GM19043 (cell line): Measurements from ENCODE around the gene ZNF184.

Experiments used
- ATAC-seq: cut with Tn5 transposase; IDR thresholded peaks from one replicate; pipeline ENCODE4 v1.9.1; 2021; ENCODE audit warnings: low read depth; ENCODE audit not compliant: unreplicated experiment

The ZNF184 gene

DNA sequence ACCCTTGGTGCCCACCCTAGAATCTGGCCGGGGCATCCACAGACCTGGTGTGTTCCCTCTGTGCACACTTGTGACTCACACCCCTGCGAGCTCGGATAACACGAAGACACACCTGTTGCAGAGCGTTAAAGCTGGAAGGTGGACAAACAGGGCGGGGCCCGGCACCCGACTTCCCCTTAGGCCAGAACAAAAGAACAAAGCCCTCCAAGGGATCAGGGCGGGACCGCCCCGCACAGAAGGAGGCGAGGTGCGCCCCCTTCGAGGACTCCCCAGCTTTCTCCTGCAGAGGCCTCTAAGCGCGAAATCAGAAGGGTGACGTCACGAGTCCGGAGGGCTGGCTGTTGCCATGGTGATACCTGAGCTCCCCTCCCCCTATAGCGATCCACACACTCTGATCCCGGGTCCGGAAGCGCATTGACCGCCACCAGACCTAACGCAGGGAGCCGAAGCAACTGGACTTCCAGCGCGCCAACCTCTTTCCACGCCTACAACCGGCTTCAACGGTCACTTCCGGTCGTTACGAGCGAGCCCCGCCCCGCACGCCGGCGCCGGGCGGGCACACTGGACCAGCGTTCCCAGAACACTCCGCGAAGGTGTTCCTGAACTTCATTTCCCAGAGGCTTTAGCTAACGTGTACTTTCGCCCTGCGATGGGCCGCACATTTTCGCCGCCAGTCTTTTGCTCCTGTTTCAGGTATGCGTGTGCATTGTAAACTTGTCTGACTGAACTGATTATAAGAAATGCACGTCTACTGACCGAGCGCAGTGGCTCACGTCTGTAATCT lies at the start of gene ZNF184:
Gene ZNF184, minus strand, starts transcription at position 489 of the 784 bp plus-strand sequence. CDS start 811 bp downstream, outside the sequence.
- ATAC-seq: peak; percentile 86

DNA sequence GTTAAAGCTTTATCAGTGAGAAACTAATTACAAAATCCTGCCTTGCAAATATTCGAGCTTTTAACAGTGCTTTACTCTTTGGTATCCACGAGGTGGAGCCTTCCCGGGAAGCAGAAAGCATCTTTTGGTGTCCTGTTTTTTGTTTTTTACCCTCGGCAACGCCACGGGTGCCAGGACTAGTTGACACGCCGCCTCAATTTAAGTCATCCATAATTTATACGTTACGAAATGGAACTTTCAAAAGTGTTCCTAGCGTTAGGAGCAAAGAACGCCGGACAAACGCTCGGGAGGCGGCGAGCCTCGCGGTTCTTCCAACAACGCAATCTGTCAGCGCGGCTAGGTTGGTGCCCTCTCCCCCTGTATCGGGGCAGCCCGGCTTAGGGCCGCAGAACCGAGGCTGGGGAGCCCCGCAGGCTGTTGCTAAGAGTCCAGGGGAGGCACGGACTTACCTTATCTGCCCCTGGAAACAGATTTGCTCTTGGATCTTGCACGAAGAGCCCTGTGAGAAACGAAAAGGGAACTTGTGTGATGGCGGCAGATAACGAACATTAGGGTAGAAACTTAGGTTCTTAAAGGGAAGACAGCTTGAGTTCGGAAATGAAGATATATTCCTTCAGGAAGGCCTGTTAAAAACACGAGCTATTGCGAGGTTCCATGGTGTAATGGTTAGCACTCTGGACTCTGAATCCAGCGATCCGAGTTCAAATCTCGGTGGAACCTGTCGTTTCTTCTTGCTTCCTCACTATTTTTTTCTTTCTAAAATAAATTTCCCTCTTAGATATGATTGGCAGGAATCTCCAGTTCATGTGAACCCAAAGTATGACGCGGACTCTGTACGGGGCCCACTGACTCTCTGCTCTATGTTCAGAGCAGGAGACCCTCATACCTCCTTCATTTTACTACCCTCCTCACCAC lies 46.2 kb upstream of the ZNF184 start:
- no peak for ATAC-seq

DNA sequence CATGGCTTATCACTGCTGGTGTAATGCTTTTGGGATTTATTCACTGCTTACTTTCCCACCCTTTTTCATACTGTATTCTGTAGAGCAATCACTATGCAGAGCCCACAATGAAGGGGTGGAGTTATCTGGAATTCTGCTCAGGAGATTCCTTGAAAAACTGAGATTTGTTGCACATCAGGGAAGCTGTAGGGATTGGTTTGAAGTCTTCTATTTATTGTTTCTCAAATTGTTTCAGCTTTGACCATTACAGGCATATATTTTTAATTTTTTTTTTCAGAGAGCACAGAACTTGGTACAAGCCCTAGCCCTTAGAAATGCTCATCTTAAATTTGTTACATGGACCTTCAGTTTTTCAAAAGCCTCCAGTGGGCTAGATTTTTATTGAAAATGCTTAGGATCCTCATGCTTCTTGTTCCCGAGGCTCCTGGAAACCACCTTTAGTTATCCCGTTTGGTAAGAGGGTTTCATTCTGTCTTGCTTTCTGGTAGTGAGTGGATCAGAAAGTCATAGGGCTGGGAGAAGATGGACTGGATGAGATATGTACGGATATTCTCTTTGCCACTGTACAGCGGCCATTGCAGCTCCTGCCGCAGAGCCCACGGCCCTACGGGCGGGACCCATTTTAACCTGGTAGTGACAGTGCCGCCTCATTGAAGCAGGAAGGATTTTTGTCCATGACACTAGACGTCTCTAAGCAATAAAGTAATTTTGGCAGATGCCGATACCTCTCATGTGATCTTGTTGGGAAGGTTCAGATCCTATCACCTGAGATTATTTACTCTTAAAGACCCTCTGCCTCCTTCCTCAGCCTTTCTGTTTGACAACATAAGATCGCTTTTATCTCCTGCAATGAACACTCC lies 45.3 kb upstream of the ZNF184 start:
- ATAC-seq: no peak

DNA sequence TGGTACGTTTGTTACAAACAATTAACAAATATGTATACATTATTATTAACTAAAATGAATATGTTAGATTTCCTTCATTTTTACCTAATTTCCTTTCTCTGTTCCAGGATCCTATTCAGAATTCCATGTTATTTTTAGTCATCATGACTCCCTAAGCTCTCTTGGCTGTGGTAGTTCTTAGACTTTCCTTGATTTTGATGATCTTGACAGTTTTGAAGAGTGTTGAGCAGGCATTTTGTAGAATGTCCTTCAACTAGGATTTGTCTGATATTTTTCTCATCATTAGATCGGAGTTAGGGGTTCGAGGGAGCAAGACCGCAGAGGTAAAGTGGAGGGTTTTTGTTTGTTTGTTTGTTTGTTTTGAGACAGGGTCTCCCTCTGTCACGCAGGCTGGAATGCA lies 44.3 kb upstream of the ZNF184 start:
- no peak for ATAC-seq

DNA sequence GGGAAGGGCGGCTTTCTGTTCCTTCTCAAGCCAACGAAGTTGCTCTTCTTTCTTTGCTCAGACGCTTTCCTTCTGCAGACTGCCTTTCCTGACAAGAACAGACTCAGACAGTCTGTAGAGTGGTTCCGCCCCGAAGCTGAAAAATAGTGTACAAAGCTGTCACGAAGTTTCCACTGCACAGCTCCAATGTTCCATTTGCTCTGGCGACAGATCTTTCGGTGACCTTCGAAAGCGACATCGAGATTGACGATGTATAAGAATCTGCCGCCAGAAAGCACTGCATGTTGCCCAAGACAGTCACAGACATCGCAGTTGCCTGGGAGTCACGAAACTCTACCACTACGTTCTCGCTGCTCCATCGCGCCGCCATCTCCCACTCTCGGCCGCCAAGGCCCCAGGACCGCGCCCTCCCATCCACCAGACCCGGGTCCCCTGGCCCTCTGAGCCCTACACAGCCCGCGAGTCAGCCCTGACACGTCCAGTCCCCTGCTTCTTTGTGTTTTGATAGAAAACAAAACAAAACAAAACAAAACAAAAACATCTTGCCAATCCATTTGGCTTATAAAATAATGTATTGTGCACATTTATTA lies 42.1 kb upstream of the ZNF184 start:
- ATAC-seq: no peak

DNA sequence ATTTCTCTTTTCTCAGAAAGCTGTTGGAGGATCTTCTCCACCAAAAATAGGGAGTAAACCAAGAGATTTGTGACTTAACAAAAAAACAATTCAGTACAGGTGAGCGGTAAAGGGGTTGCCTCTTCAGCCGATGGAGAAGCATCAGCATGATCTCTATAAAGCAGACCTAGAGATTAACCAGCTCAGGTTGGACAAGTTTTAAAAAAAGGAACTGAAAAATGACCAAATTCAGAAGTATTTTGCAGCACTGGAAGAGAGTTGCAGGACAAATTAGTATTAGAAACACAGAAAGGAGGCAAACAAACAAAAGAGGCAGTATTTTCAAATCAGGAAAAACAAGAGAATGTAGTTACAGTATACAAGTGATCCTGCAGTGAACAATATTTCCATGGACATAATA lies 39.6 kb upstream of the ZNF184 start:
- no peak for ATAC-seq

DNA sequence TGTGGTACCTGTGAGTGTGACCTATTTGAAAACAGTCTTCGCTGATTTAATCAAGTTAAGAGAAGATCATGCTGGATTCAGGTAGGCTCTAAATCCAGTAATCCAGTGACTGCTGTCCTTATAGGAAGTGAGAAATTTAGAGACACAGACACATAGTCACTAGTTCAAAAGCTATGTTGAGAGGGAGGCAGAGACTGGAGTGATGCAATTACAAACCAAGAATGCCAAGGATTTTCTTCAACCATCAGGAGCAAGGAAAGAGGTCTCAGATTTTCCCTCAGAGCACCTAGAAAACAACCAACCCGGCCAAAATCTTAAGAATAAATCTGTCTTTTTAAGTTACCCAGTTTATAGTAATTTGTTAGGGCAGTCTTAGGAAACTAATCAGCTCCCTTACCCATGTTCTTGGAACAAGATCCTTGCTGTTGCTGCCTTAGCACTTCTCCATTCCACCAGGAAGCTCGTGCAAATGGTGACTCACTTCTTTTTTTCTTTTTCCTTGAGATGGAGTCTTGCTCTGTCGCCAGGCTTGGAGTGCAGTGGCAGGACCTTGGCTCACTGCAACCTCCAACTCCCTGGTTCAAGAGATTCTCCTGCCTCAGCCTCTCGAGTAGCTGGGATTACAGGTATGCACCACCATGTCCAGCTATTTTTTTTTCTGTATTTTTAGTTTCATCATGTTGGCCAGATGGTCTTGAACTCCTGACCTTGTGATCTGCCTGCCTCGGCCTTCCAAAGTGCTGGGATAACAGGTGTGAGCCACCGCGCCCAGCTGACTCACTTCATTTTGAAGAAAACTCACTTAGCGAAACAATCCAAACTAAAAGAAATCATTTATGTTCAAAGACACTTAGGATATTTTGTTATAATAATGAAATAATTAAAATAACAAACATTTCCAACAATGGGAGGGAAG lies 34.4 kb upstream of the ZNF184 start:
- no peak for ATAC-seq

DNA sequence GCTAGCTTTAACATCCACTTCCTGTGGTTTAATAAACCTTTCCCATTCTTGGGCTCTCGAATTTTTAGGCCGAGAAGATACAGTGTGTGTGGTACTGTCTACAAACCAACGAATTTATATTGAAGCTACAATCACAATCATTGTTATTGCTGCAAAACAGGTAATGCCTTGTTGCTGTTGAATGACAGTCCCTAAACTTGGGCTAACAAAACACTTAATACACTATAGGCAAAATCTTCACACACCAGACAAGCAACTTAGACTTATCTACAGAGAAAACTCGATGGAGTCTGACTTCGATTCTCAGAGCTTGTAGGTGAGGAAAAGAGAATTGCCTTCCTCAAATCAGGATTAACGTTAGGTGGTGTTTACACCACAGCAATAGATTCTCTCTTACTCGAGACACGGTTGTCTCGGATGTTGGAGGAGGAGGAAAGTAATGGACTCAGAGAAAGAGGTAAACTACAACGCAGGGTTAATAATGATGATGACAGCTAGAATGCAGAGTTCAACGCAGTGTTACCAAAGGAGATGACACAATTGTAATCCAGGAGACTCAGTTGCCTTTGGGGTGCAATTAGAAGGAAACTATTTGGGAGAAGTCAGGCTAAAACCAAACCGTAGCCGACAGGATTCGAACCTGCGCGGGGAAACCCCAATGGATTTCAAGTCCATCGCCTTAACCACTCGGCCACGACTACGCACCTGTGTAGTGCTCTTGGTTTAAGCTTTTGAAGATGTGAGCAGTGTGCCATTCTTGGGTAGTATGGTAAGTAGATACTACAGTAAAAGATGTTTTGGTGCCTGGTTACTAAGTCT lies 32.5 kb upstream of the ZNF184 start:
- ATAC-seq: no peak

DNA sequence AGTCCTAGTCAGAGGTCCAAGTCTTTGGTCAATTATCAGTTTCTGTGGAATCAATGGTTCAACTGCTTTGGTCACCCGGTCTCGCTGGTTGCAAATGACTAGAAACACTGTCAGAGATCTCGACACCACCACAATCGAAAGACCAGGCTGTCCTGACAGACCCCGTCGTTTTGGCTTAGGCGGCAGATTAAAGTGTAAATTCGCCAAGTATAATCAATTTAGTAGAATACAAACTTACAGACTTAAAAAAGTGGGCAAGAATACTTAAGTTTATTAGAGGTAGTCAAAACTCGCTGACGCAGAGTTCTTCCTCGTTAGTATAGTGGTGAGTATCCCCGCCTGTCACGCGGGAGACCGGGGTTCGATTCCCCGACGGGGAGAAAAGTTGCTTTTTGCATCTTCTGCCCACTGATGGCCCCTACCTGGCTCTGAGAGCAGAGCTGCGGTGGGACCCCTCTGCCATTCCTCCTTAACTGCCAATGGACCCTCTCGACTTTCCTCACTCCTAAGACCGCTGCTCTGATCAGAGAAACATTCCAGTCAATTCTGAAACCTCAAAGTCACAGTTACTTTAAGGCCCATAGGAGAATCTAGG lies 30.6 kb upstream of the ZNF184 start:
- peak; percentile 19 for ATAC-seq

DNA sequence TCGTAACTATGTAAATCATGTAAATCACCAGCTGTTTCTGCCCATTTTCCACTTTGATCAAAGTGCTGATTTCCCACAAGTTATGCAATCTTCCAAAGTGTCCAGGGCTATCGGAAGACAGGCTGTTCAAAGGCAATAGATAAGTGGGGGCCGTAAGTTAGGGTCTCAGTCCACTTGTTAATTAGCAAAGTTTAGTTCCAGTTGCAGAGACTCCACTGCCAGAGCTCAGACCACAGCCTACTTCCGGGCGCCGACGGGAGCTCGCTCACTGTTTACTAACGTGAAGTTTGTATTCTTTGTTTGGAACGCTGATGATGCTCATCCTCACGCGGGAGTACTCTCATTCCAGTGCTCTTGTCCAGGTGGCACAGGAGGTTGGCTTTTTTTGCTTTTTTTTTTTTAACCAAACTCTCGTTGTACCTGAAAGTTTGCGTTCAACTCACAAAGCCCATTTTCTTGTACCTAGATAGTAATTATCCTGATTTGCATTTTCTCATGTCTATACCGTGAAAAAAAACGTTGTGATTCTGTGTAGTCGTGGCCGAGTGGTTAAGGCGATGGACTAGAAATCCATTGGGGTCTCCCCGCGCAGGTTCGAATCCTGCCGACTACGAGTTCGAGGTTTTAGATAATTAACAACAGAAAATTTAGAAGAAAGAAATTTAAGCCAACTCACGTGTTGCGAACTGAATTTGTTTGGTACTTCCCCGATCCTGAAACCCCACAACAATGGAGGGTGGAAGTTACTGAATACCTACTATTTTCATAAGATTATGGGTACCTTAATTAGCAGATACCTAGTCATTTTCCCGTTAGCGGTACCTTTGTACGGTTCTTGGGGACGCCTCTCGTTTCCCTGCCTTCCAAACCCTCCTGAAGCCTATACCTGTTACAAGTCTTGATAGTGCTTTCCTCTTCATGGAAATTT lies 29.9 kb upstream of the ZNF184 start:
- ATAC-seq: peak; percentile 59

DNA sequence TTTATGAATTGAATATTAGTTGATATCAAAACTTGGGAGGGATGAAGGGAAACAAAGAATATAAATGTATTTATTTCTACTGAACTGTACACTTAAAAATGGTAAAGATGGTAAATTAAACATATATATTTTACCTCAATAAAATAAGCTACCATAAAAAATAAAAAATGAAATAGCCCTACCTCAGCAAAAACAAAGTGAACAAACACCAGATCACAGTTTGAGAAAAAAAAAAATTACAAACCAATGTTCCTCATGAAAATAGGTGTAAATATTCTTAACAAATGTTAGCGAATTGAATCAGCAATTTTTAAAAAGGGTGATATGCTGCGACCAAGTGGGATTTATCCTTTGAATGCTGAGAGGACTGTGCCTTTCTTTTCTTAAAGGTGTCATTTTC lies 28.3 kb upstream of the ZNF184 start:
- ATAC-seq: no peak

DNA sequence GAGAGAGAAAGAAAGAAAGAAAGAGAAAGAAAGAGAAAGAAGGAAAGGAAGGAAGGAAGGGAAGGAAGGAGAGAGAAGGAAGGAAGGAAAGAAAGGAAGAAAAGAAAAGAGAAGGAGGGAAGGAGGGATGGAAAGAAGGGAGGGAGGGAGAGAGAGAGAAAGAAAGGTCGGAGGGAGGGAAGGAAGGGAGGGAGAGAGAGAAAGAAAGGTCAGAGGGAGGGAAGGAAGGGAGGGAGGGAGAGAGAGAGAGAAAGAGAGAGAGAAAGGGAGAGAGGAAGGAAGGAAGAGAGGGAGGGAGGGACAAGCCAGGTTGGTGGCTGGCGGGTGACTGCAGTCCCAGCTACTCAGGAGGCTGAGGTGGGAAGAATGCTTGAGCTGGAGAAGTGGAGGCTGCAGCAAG lies 27.3 kb upstream of the ZNF184 start:
- no peak for ATAC-seq

DNA sequence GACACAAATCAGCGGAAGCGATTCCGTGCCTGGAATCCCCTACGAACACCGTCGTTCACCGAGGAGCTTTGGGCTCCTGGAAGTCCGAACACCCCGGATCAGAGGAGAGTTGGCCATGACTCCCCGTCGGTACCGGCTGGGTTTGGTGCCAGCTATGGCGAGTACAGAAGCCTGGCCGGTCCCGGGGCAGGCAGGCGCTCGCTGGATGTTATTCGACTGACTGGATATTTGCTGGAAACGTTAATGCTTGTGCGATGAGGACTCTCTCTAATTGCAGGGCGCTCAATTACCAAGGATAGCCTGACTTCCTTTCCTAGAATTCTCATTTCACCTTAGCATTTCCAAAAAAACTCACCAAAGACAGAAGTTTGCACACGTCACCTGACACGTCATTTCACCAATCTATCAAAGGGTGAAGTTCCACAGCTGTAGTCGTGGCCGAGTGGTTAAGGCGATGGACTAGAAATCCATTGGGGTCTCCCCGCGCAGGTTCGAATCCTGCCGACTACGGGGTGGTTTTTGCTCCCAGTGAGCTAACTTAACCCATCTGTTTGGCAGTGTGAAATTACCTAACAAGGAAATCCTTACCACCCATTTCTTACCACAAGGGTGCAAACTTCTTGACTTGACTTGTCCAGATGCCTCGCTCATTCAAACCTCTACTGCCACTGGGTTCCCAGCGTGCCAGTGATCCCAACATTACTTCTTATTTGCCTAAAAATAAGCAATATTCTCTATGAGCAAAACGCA lies 22.7 kb upstream of the ZNF184 start:
- no peak for ATAC-seq

DNA sequence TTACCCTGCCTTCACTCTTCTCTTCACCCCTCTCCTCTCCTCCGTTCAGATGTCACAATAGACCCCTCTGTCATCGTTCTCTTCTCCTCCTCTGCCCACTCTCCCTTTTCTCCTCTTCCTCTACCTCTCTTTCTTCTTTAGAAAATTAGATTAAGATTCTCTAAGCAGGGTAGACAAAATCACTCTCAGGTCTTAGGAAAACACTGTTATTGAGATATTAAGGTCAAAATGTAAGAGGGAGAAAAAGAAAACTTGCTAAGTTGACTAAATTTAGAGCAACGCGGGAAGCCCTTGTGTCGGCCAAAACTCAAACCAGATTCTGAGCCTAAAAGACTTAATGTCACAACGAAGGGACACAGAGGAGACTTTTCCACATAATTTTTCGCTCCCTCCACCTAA lies 22.1 kb upstream of the ZNF184 start:
- ATAC-seq: no peak

DNA sequence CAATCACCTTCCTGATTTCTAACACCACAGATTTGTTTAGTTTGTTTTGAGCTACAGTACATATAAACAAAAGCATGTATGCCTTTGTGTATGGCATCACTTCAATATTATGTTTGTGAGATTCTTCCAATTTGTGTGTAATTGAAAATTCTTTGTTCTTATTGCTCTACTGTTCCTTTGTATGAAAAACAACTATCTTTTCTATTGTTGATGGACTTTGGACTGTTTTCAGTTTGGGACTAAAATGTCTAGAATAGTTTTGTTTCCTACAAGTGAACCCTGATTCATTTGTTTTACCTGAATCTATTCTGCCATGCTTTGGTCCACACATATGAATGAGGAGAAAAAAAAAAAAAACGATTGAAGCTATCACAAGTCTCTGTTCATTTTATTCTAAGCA lies 21.2 kb upstream of the ZNF184 start:
- no peak for ATAC-seq

DNA sequence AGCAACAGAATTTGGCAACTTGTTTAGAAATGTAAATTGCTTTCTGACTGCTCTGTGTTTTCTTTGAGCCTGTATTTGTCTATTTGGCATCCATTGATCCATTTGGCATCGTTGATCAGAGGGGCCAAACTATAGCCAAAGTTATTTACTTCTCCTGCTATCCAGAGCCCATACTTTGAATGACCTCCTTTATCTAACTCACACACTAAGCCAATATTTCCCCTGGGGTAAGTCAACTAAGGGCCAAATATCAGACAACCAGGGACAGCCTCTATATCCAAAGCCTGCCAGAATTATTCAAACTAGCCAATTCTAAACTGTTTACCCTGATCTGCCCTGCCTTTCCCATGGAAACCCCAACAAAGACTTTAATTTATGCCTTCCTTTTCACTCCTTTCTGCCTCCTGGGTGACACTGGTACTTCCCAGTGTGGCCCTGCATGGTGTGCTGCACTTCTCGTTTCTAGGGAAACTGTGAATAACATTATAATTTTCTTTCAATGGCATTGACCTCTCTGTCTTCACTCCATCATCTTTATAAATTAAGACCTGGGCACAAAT lies 19.8 kb upstream of the ZNF184 start:
- no peak for ATAC-seq
